ENCODE measurements around the gene DNER. TPM values are rescaled to one million over a fixed set of nuclear protein-coding genes. Genes with fewer than 3 reads are reported as not detected.
A peak's percentile ranks its signal among the peaks of the same experiment; 100 is the strongest.
"Not testable (repeated sequence)": the region's sequence is repeated elsewhere in the genome, so short reads cannot be mapped to it uniquely, and the experiment has no call there.

The DNER gene
- total RNA-seq, 1 donor from 2014 or later, result 0.34 TPM

DNA sequence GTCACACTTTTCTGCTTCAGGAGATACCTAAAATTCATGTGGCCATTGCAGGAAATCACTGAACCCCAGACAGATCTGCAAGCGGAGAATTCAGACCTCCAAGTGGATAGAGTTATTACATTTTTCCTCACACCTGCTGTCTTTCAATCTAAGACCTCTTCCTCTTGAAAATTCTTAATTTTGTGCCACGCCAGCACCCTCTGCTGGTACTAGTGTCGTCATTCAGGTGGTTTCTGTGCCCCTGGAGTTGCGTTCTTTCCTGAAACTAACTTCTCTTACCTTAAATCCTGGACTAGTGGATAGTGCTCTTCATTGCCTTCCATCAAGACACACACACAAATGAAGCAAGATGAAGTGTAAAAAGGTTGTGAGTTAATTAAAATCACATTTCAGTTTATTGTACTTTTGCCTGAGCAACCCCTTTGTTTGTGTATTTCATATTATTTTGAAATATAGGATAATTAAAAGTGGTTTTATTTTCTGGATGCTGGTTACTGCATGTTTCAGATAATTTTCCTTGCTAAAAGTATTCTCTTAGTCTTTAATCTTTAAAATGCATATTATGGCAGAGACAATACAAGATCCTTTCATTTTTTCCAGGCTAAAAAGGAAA, 1.6 kb upstream of the DNER start:
- DNase-seq (ENCODE audit: low spot score), result no peak

DNA sequence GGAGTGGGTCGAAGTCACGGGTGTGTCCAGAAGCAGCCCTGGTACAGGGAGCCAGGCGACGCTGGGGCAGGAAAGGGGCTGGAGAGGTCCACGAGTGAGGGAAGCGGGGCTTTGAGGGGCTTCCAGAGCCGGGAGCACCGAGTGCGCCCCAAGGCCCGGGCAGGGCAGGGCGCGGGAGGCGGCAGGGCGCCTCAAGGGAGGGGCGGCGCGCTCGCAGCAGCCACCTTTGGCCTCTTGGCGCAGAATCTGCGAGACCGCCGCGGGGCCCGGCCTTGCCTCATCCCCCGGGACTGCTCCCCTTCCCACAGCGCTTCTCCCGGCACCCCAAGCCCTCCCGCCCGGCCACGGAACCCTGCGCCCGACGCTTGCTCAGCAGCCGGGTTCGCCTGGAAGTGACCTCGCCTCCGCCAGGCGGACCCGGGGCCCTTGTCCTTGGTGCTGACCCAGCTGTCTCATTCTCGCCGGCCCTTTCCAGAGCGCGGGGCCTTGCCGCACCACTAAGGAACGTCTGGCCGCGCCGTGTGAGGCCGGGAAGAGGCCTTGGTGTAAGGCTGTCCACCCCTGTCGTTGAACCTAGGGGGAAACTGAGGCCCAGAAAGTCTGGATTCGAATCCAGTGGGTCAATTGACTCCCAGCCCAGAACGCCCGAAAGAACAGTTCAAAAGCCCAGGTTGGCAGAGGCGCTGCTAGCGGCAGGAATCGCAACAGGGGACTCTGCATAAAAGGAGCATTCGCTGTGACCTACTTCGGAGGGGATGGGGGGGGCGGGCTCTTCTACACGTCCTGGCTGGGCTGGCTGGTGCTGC, 584 bp upstream of the DNER start:
- DNase-seq (ENCODE audit: low spot score), result peak; percentile 50

DNA sequence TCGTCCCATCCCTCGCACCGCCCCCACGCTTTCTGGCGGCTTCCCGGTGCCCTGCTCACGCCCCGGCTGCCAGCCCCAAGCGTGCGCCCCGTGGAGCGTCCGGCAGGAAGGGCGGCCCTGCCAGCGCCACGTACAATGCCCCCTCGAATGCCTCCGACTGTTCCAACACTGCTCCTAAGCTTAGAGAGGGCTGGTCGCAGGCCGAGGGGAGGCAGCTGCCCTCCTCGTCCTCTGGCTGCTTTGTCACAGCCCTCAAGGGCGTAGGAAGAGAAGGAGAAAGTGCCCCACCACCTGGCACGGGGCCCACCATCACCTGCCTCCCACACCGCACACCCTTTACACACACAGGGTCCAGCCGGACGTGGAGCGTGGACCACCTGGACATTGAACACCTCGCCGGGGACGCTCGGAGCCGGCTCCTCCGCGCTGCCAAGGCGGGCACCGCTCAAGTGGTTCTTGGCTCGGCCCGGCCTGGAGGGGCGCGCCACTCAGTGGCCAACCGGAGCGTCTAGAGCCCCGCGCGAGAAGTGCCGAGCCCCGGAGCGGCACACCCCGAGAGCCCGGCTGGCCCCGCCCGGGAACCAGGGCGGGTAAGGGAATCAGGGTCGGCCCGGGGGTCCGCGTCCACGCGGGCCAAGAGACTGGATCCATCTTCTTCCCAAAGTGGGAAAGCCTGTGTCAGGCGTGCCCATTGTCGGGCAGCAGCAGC, 830 bp downstream of the DNER start:
- no peak for DNase-seq (ENCODE audit: low spot score)

DNA sequence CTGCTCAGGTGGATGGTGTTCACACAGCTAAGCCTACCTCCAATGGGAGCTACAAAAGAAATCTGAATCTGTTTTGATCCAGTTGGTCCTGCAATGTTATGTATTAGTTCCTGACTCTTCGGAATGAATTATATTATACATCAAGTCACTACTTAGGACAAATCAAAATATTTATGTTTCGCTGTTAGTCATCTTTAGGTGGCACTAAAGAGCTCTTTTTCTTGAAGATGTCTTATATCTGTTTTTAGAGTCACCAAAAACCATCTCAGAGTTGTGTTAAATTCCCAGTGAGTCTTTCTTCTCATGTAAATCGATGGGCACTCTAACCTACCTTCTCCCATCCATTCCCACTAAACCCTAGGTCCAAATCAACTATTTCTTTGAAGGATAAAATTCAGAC, 2.2 kb downstream of the DNER start:
- DNase-seq (ENCODE audit: low spot score), result no peak

DNA sequence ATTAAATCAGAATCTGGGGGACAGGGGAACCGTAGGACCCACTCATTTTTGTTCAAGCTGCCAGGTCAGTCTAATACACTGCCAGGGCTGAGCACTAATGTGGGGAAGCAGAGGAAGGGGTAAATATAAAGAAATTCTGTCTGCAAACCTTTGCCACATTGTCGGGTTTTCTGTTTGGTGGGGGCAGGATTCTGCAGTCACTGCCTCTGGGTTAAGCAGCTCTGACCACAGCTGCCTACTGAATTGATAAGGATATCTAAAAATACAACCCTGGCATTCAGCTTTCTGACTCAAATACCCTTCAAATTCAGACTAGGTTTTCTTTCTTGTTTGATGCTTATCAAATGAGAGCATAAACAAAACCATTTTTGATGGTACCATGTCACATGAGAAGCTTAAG, 6.0 kb downstream of the DNER start:
- no peak for DNase-seq (ENCODE audit: low spot score)

DNA sequence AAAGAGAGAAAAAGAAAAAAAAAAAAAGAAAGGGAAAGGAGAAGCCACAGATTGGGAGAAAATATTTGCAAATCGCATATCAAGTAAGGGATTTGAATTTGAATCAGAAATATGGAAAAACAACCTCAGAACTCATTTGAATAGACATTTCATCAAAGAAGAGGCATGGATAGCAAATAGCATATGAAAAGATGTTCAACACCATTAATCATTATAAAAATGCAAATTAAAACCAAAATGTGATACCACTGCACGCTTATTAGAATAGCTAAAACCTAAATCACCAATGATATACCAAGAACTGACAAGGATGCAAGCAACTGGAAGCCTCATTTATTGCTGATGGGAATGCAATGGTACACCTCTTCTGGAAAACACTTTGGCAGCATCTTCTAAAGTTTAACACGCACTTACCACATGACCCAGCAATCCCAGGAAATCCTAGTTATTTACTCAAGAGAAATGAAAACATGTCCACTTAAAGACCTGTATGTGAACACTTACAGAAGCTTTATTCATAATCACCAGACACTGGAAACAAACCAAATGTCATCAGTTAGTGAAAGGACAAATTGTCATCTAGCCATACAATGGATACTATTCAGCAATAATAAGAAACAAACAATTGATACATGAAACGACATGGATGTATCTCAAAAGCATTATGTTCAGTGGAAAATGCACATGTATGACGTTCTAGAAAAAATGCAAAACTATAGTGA, 10.3 kb downstream of the DNER start:
- DNase-seq (ENCODE audit: low spot score), result no peak

DNA sequence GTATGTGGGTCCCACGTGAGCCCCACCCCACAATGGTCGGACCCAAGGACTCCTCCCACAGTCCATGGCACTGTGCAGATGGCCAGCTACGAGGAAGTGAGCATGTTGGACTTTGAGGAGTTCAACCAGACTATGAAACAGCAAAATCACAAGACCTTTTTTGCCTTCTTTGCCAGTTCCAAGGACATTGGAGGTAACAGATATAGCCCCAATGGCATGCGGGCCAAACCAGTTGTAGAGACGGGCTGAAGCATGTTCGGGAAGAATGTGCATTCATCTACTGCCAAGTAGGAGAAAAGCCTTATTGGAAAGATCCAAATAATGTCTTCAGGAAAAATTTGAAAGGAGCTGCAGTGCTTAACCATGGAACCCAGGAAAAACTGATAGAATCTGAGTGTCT, 12.6 kb downstream of the DNER start:
- no peak for DNase-seq (ENCODE audit: low spot score)

DNA sequence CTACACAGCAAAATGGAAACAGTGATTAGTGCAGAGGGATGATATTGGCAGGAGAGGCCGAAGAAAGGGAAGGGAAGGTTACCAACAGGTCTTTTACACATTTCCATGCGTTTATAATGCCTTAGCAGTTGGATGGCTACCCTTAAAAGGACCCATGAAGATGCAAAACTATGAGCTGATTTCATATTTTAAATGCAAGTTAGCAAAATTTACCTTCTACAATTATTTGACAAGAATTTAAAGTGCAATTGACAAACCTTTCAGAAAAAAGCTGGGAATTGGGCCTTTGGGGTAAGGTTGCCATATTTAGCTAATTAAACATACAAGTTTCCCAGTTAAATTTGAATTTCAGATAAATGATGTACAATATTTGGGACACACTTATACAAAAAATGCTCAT, 13.3 kb downstream of the DNER start:
- no peak for DNase-seq (ENCODE audit: low spot score)

DNA sequence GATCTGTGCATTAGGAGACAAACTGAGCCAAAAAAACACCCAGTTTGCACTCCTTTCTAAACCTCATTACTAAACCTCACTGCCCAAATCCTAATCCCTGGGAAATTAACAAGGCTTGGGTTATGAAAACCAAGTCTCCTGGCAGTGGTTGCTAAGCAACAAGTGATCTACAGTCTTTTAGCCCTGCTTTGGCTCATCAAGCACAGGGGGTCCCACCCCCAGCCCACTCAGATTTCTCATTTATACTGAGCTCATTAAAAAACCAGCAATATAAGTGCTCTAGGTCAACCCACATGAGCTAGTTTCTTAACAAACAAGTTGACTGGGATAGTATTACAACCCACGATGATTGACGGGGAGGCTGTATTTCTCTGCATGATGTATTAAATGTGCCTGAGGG, 18.4 kb downstream of the DNER start:
- no peak for DNase-seq (ENCODE audit: low spot score)

DNA sequence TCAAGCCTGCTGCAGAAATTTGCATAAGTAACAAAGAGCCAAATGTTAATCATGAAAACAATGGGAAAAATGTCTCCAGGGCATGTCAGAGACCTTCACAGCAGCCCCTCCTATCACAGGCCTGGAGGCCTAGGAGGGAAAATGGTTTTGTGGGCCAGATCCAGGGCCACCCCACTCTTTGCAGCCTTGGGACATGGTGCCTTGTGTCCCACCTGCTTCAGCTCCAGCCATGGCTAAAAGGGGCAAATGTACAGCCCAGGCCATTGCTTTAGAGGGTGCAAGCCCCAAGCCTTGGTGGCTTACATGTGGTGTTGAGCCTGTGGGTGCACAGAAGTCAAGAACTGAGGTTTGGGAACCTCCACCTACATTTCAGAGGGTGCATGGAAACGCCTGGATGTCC, 20.5 kb downstream of the DNER start:
- not testable (repeated sequence) for DNase-seq (ENCODE audit: low spot score)

DNA sequence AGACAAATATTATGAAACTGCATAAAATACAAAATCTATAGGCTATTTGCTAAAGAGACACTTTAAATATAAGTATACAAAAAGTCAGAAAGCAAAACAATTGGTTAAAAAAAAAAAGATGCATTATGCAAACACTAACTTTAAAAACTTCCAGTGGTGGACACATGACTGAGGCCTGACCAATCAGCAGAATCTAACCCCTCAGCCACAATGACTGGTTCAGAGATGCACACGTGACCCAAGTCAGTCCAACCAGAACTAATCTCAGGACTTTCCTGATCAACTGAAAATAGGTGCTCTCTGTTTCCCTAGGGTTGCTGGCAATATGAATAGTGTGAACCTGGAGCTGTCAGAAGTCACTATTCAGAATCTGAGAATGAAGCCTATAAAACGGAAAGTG, 22.7 kb downstream of the DNER start:
- no peak for DNase-seq (ENCODE audit: low spot score)

DNA sequence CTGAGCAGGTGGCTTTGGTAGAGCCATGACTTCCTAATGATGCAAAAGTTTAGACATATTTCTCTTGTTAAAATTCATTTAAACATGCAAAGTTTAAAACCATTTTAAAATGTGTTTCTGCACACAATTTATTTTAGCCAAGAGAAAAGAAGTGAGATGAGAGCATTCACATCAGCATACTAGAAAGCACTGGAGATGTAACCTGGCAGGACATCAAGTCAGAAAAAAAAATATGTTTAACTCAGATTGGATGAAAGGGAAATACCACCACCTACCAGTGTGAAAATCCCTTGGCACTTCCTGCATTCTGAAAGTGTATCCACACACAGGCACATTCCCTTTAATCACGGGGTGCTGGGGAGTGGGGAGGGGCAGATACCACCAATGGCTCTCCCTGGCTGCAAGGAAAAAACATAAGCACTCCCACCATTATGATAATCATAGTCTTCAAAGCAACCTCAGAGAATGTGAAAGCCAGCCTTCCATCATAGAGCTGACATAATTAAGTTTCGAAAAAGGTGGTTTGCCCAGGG, 25.0 kb downstream of the DNER start:
- DNase-seq (ENCODE audit: low spot score), result no peak

DNA sequence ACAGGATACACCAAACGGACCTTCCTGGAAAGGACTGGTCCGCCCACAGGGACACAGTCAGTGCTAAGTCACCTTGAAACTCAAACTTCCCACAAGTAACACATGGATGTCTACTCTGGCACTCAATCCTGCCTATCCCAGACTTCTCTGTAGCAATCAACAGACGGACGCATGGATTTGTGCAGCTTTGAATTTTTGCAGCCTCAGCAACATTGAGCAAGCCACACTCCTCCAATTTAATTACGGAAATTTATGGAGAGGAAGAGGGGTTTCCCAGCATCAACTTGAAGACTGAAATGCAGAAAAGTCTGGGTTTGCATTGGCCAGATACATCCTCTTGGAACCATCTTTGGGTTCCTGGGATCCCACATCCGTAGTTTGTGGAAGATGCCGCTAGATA, 26.2 kb downstream of the DNER start:
- no peak for DNase-seq (ENCODE audit: low spot score)

DNA sequence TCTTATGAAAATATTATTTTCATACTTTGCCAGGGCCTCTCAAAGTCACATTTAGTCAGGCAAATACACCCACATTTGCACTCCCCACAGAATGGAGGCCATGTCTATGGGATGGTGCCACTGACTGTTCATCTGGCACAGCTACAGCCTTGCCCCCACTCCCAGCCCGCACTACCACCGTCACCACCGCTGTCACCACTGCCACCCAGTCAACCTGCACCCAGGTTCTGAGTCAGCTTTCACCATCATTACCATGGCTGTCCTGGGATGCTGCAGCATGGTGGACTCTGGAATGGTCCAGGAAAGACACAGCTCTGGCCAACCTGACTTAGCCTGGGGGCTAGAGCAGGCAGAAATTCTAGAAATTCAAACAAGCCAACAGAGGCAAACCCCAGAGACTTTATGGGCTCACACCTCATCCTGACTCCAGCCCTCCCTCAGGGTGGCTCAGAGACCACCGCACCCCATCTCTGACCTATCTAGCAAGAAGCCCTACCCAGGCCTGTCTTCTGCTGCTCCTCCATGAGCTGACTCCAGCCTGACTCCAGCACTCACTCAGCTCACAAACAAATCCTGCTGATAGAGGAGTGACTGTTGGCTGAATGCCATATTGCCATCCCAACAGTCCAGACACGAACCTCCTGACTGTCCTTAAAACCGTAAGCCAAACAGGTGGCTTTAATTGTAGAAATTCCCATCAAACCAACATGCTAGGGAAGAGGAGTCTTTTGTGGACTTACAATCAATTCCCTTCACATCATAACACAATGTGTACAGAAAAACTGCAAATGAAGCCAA, 28.0 kb downstream of the DNER start:
- no peak for DNase-seq (ENCODE audit: low spot score)

DNA sequence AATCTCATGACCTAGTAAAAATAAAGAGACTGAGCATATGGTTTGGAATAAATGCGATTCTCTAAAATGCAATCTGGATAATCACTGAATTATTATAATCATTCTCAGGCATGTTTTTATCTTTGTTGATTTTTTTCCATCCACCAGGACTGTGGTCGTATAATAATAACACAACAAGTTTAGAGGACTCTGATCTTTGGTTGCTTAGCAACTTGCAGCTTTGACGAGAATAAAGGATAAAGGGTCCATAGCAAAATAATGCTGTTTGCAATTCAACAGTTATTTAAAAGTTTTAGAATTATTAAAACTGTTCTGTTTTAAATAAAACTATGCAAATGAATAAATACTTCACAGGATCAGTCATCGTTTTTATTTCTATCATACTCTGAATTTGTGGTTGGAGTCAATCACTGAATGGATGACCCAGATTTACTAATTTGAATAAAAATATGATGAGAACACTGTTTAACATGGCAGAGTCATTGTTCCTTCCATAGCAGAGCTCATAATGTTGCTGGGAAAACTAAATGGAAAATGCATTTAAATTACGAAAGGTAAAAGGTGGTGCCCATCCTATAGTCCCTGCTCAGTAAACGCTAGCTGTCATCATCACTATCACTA, 29.3 kb downstream of the DNER start:
- no peak for DNase-seq (ENCODE audit: low spot score)

DNA sequence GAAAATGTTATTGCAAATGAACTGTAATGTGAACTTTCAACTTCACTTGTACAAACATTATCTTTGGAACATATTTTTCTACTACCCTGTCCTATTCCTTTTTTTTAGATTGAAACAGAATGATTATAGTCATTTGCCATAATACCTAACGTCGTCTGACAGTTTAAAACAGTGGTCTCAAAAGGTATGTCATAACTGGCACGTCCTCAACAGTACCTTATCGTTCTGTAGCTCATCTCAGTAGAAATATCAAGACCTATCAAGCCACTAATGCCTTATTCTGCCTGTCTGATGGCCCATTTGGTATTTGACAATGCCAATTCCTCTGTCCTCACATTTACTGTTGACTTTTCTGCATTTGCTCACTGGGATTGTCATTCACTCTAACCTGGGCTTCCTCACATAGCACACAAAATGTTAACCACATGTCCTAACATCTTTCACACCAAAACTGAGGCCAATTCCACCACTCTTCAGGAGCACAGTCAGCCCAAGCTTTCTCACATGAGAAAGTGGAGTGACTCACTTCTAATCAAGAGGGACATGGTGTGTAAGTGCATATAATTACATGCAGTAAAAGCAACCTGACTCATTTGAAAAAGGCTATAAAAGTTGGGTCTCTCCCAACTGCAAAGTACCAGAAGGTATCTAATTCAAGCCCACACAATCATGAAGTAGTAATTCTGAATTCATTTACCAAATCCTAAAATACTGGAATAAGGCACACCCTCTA, 34.8 kb downstream of the DNER start:
- DNase-seq (ENCODE audit: low spot score), result no peak

DNA sequence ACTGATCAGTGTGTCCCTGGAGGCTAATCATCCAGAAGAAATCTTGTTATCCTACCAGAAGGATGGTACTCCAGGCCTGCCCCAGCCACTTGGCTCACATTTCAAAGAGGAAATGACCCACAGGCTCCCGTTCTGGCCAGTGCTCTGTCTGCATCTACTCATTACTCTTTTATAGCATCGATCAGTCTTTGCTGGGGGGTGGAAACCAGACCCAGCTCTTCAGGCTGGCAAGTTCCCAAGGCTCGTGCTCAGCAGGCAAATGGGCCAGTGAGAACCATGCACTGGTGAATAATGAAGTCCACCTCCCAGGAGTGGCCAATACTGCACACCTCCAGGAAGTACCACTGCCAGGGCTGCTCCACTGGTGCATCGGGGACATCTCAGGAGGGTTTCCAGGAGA, 38.8 kb downstream of the DNER start:
- no peak for DNase-seq (ENCODE audit: low spot score)

DNA sequence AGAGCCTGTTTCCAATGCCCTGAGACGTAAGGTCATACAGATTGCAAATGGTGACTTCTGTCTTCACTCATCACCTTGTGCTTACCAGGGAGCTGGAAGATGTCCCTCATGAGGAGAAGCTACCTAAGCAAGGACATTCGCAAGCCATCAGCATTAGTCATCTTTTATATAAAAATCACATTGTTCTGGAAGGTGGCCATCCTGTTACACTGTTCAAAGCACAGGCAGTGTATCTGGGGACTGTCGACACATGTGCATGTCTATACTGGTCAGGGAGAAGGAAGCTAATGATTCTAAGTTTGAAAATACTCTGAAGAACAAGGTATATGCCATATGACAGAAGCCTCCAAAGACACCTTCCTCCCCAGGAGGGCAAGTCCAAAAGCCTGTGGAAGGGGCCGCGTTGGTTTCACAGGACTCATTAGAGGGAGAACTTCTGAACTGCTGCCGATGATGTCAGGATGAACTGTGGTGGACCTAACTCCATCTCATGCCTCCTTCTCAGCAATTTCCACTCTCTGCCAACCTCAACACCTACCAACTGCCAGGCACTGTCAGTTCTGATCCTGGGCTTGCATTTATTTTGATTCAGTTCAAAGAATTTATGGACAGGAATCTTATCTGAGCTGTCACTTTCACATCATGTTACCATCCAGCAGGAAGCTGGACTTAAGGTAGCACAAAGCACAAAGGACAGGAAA, 39.4 kb downstream of the DNER start:
- no peak for DNase-seq (ENCODE audit: low spot score)

DNA sequence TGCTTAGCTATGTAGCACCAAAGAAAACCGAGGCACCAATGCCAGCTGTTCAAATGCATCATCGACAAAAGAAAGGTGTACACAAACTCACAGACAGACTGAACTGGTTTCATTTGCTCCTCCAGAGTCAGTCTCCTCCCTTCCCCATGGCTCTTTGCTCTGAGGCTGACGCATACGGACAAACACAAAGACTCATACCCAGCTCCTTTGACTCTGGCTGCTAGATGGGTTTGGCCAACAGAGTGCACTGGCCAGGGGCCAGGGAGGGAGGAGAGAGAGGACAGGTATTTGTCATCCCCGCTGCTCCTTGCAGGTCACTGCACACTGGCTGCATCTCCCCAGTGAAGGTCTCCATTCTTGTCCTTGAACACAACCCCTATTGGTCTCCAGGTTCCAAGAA, 40.7 kb downstream of the DNER start:
- DNase-seq (ENCODE audit: low spot score), result no peak

DNA sequence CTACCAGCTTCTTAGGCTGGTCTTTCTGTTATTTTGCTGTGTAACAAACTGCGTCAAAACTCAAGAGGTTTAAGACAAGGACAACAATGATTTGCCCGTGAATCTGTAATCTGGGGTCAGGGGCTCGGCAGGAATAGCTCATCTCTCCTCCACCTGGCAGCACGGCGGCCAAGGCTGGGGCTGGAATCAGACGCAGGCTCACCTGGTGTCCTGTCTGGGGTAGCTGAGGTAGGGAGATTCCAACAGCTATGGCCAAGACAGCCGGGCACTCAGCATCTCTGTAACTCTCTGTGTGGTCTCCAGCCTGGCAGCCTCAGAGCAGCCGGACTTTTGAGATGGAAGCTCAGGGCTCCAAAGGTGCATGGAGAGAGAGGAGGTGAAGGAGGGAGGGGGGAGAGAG, 42.3 kb downstream of the DNER start:
- no peak for DNase-seq (ENCODE audit: low spot score)

All from ureter (tissue), 1 donor.